HEK293T (cell line): ENCODE results near the gene HEG1.

Experiments used
- CTCF ChIA-PET: fragments of 350-600 bp; formaldehyde crosslinking; extraction: SDS; loops from one replicate; lab custom pipeline; 2021; ENCODE audit warnings: antibody characterized with exemption, inconsistent platforms; lab: Yijun Ruan, JAX
- POLR2A ChIA-PET: fragments of 350-600 bp; formaldehyde crosslinking; extraction: SDS; loops from one replicate; lab custom pipeline; 2020; ENCODE audit warnings: antibody characterized with exemption, inconsistent platforms; lab: Yijun Ruan, JAX
- DNase-seq: peaks from one replicate; pipeline ENCODE4 v3.0.0; 2012; ENCODE audit warnings: mixed read lengths; ENCODE audit errors: extremely low spot score
- ARNT ChIP-seq: fragments of 450-650 bp; IDR thresholded peaks from 2 replicates; pipeline ENCODE4 v1.6.1; 2017; ENCODE audit warnings: mild to moderate bottlenecking
- BHLHE40 ChIP-seq: fragments of 450-650 bp; IDR thresholded peaks from 2 replicates; pipeline ENCODE4 v1.6.1; 2016; ENCODE audit warnings: mild to moderate bottlenecking, moderate library complexity, borderline replicate concordance
- CTBP1 ChIP-seq: fragments of 450-650 bp; IDR thresholded peaks from 2 replicates; pipeline ENCODE4 v1.6.1; 2016; ENCODE audit warnings: borderline replicate concordance
- ELF4 ChIP-seq: fragments of 450-650 bp; IDR thresholded peaks from 2 replicates; pipeline ENCODE4 v1.6.1; 2017; ENCODE audit warnings: antibody characterized with exemption
- FOXA1 ChIP-seq: fragments of 450-650 bp; IDR thresholded peaks from 2 replicates; pipeline ENCODE4 v1.6.1; 2016; ENCODE audit warnings: mild to moderate bottlenecking
- FOXK2 ChIP-seq: fragments of 450-650 bp; IDR thresholded peaks from 2 replicates; pipeline ENCODE4 v1.6.1; 2016; ENCODE audit warnings: mild to moderate bottlenecking
- FOXM1 ChIP-seq: fragments of 450-650 bp; IDR thresholded peaks from 2 replicates; pipeline ENCODE4 v1.6.1; 2017; ENCODE audit warnings: mild to moderate bottlenecking, borderline replicate concordance
- HDGF ChIP-seq: fragments of 450-650 bp; IDR thresholded peaks from 2 replicates; pipeline ENCODE4 v1.6.1; 2017; ENCODE audit warnings: antibody characterized with exemption, borderline replicate concordance
- L3MBTL2 ChIP-seq: fragments of 450-650 bp; conservative IDR thresholded peaks from 2 replicates; pipeline ENCODE4 v1.6.1; 2016; ENCODE audit warnings: mild to moderate bottlenecking
- LEF1 ChIP-seq: fragments of 450-650 bp; IDR thresholded peaks from 2 replicates; pipeline ENCODE4 v1.6.1; 2017; ENCODE audit warnings: mild to moderate bottlenecking, borderline replicate concordance
- NFRKB ChIP-seq: fragments of 450-650 bp; IDR thresholded peaks from 2 replicates; pipeline ENCODE4 v1.6.1; 2016; ENCODE audit warnings: mild to moderate bottlenecking, moderate library complexity
- PKNOX1 ChIP-seq: fragments of 450-650 bp; IDR thresholded peaks from 2 replicates; pipeline ENCODE4 v1.6.1; 2016
- SP1 ChIP-seq: fragments of 450-650 bp; IDR thresholded peaks from 2 replicates; pipeline ENCODE4 v1.6.1; 2017
- SUZ12 ChIP-seq: fragments of 450-650 bp; IDR thresholded peaks from 2 replicates; pipeline ENCODE4 v1.6.1; 2016; ENCODE audit warnings: mild to moderate bottlenecking
- TARDBP ChIP-seq: fragments of 450-650 bp; IDR thresholded peaks from 2 replicates; pipeline ENCODE4 v1.6.1; 2016
- ZNF384 ChIP-seq: fragments of 450-650 bp; IDR thresholded peaks from 2 replicates; pipeline ENCODE4 v1.6.1; 2016

The HEG1 gene

DNA sequence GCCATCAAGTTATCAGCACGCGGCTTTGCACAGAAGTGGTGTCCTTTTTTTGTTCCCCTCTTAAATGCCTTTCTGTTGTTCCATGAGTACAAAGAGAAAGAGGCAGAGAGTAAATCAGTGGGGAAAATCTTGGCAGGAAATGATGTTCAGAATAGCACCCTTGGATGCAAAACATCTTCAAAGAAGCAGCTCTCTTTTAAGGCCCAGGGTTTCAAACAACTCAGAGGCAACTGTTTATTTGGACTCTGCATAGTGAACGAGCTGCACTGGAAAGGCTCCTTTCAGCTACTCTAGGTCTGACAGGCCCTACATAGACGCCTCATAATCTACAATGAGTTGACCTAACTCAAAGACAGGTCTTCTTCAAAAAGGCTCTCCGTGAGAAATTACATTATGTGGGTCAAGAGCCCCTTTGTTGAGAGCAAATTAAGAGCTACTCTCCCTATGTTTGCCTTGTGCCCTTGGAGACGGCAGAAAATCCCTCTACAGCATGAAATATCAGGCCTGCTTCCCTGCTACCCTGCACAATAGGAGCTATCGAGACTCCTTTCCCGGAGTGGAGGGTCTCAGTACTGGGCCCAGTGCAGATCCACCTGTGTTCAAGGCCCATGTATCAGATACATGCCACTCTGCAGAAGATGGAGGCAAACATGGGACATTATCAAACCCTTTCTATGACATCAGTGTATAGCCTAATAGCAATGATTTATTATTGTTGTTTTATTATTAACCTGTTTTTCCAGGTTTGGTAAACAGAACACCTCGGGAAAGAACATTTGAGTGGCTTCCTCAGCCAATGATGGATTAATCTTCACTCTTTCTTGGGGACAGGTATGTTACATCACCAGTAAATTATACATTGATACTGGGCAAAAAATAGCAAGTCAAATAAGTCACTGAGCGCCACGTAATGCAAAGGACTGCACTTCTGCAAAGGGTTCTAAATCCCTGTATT, 53.1 kb downstream of the HEG1 start:
- no peak for DNase-seq
- POLR2A ChIA-PET, result interaction anchor here (1.0 kb wide), 1 partner anchor 272 kb away, joined by 3 read pairs; the partner anchor contains the start of gene UMPS
- CTCF ChIA-PET, result no interaction called here
- TF ChIP-seq BHLHE40 (no peak), ARNT (no peak), NFRKB (no peak), ELF4 (no peak), HDGF (no peak), FOXK2 (no peak), SUZ12 (no peak), TARDBP (no peak), SP1 (no peak)

DNA sequence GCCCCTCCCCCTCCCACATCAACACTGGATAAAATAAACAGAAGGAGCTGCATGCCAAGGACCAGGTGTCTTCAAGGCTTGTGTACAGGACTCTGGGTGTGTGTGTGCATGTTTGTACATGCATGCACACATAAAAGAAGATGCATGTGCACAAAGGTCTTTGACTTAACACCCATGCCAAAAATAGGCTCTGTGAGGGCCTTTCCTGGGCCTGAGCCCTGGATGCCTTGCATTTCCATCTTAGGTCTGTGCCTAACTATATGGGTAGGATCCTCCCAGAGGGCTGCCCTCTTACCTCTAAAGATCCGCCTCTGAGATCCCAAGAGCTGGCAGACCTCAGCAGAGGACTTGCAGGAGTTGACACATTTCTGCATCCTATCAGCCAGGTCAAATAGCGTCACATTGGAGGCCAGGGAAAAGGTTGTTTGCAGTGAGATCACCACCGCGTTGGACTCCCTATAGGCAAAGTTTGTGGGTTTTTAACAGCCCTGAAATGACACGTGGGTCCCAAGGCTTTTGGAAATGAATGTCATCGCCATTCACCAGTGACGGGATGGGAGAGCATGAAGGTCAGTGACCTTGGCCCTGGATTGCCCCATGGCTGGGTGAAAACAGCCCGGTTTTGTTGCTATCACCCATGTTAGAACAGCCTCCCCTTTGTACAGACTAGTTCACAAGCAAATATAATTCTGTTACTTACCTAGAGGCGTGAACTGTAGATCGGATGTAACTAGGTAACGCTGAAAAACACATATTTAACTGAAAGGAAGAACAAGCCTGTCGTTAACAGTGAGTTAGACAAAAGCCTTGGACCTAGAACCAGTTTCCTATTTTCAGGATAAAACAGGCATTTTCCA, 54.0 kb downstream of the HEG1 start:
- ChIA-PET POLR2A (interaction anchor here (1.0 kb wide), 1 partner anchor 271 kb away, joined by 3 read pairs; the partner anchor contains the start of gene UMPS), CTCF (no interaction called here)
- TF ChIP-seq ARNT, result no peak
- no peak for TF ChIP-seq PKNOX1
- TF ChIP-seq SP1, result no peak
- TF ChIP-seq LEF1, result no peak
- TF ChIP-seq HDGF, result no peak
- TF ChIP-seq FOXM1, result no peak
- no peak for TF ChIP-seq ZNF384
- no peak for TF ChIP-seq ELF4
- no peak for TF ChIP-seq CTBP1
- TF ChIP-seq FOXA1, result no peak
- TF ChIP-seq NFRKB, result no peak
- no peak for TF ChIP-seq L3MBTL2
- no peak for TF ChIP-seq TARDBP
- DNase-seq, result no peak

GRCh38 chr3:125000661-125001060, 55.1 kb downstream of the HEG1 start:
- ChIA-PET POLR2A (no interaction called here), CTCF (interaction anchor here (0.6 kb wide), 1 partner anchor 240 kb away, joined by 3 read pairs; no protein-coding TSS in a partner anchor)
- TF ChIP-seq PKNOX1 (no peak), ELF4 (no peak), CTBP1 (no peak), L3MBTL2 (no peak), SP1 (no peak), NFRKB (no peak), HDGF (no peak), FOXM1 (no peak), LEF1 (no peak), BHLHE40 (no peak), TARDBP (no peak)
- no peak for DNase-seq

DNA sequence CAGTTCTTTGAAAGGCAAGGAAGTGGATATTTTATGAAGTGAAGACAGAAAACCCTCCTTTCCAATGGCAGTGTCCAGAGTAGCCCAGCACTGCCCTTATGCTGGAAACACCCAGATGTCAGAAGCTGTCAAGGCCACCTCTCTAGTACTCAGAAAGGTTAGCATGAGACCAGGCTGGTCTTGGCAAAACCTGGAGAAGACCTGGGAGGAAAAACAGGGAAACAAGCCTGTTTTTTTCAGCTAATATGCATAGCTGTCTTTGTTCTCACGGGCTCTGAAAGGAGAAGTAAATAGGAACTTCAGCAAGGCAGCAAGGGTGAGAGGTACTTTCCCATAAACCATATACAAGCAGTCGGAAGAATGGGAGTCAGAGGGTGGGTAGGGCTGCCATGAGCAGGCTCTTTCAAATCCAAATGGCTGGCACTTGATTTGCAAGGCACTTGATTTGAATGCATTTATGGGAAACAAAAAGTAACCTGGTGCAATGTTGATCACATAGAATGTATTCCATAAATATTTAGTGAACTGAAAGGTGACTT, 55.8 kb downstream of the HEG1 start:
- CTCF ChIA-PET, result interaction anchor here (0.6 kb wide), 1 partner anchor 239 kb away, joined by 3 read pairs; no protein-coding TSS in a partner anchor
- POLR2A ChIA-PET, result no interaction called here
- no peak for DNase-seq
- TF ChIP-seq BHLHE40, result no peak
- no peak for TF ChIP-seq ELF4
- TF ChIP-seq ZNF384, result no peak
- no peak for TF ChIP-seq ARNT
- no peak for TF ChIP-seq FOXK2
- TF ChIP-seq PKNOX1, result no peak
- TF ChIP-seq SUZ12, result no peak
- TF ChIP-seq NFRKB, result no peak
- TF ChIP-seq FOXM1, result no peak
- no peak for TF ChIP-seq HDGF
- TF ChIP-seq SP1, result no peak
- no peak for TF ChIP-seq FOXA1

GRCh38 chr3:124999317-124999716, 56.5 kb downstream of the HEG1 start:
- POLR2A ChIA-PET, result no interaction called here
- no peak for DNase-seq
- CTCF ChIA-PET, result interaction anchor here (0.6 kb wide), 1 partner anchor 628 kb away, joined by 3 read pairs; no protein-coding TSS in a partner anchor
- TF ChIP-seq HDGF (no peak), BHLHE40 (no peak), LEF1 (no peak), ZNF384 (no peak), PKNOX1 (no peak), SP1 (no peak), SUZ12 (no peak), ELF4 (no peak), FOXA1 (no peak), TARDBP (no peak), NFRKB (no peak), FOXM1 (no peak), FOXK2 (no peak), CTBP1 (no peak), L3MBTL2 (no peak)
